Activated CD8-positive, alpha-beta memory T cell treated with anti-CD3 and anti-CD28 coated beads, Interleukin-2, amount 50 U/mL, for 24 hours (primary cell): ENCODE measurements around the gene PPY.
"Not testable (repeated sequence)": the region's sequence is repeated elsewhere in the genome, so short reads cannot be mapped to it uniquely, and the experiment has no call there.

Source experiments
- DNase-seq: peaks from one replicate; pipeline ENCODE4 v3.0.0-alpha.2; 2020; ENCODE audit errors: extremely low read depth

Gene PPY, protein sequence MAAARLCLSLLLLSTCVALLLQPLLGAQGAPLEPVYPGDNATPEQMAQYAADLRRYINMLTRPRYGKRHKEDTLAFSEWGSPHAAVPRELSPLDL

DNA sequence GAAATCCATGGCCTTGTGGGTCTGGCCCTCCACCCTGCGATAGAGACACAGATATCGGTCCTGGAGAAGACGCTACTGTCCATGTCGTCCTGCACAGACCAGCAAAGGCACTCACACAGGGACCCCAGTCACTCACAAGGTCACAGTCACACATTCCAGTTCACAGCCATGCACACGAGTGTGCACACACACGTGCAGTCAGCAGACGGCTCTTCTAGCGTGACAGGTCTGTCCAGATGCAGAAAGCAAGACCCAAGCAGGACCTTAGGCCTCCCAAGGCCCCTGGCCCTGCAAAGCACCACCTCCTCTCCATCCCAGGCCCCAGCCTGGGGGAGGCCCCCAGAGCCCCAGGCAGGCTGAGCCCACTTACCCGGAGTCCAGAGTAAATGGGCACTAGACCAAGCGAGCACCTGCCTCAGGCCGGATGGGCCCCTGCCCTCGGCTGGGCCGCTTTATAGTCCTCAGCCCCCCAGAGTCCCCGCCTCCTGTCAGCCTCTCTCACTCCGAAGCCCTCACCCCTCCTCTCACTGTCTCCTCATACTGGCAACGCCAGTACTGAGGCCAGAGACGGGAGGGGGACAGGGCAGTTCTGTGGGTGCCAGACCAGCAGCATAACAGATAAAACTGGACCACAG is at the start of gene PPY:
Gene PPY, minus strand, starts transcription at position 426 of the 635 bp plus-strand sequence. CDS start 822 bp downstream, outside the sequence.
- no peak for DNase-seq

GRCh38 chr17:43988301-43988700 is 46.0 kb upstream of the PPY start:
- DNase-seq, result no peak

GRCh38 chr17:43987131-43988021 is 45.1 kb upstream of the PPY start:
- DNase-seq, result no peak

- no peak for DNase-seq
Measured at GRCh38 chr17:43986225-43986981, 44.1 kb upstream of the PPY start.

GRCh38 chr17:43984521-43984920 is 42.2 kb upstream of the PPY start:
- no peak for DNase-seq

DNA sequence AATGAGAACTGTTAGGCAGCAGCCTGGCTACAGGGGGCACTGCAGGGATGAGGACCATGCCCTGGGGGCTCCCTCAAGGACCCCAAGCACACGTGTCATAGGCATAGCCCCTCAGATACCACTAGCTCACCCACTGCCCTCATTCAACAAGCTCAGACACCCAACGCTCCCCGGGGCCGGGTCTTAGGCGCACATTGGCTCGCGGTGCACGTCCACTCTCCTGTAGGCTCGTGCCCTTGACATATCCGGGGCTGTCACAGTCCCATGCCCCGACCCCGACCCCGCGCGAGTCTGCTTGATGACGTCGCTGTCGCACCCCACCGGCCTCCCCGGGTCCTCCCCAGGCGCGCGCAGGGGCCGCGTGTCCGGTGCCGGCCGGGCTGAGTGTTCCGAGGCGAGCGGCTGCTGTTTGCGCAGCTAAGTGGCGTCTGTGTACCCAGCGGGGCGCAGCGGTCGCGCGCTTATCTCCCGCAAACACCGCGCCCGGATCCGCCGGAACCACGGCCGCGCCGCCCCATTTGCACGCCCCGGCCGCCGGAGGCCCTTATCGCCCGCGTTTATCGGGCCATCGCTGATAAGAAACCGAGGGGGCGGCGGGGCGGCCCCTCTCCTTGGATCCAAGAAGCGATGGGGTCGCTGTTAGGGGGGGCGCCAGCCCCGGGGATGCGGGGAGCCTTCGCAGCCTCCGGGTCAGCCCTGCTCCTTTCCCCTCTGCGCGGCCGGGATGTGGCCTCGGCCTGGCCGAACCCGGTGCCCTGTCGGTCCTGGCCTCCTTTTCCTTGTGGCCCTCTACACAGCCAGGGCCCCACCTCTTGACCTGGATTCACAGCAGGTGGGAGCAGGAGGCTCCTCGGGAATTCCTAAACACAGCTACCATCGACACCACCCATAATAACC is 41.5 kb upstream of the PPY start:
- no peak for DNase-seq

- DNase-seq, result no peak
Measured at GRCh38 chr17:43983196-43983514, 40.9 kb upstream of the PPY start.

GRCh38 chr17:43982171-43982570 is 39.9 kb upstream of the PPY start:
- DNase-seq, result no peak

DNA sequence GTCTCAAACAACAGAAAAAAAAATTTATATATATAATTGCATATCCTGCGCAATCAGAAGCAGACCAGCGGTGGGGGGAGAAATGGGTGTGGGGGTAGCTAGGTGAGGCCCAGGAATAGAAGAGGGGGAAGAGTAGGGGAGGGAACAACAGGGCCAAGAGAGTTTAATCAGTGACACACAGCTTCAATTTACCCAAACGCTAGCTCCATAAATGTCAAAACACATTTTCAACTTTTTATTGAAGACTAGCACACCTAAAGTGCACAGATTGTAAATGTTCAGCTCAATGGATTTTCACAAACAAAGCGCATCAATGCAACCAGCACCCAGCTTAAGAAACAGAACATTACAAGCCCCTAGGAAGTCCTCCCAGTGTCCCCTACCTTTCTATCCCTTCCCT is 37.4 kb upstream of the PPY start:
- no peak for DNase-seq

- DNase-seq, result no peak
Measured at GRCh38 chr17:43979011-43979410, 36.7 kb upstream of the PPY start.

DNA sequence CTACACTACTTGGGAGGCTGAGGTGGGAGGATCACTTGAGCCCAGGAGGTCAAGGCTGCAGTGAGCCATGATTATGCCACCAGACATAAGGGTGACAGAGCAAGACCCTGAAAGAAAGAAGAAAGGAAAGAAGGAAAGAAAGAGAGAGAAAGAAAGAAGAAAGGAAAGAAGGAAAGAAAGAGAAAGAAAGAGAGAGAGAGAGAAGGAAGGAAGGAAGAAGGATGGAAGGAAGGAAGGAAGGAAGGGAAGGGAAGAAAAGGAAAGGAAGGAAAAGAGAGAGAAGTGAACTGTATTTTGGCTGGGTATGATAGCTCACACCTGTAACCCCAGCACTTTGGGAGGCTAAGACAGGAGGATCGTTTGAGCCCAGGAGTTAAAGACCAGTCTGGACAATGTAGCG is 35.8 kb upstream of the PPY start:
- no peak for DNase-seq

GRCh38 chr17:43976963-43977837 is 34.9 kb upstream of the PPY start:
- no peak for DNase-seq

GRCh38 chr17:43975898-43976297 is 33.6 kb upstream of the PPY start:
- DNase-seq, result no peak

- DNase-seq, result no peak
Measured at GRCh38 chr17:43974382-43975266, 32.3 kb upstream of the PPY start.

DNA sequence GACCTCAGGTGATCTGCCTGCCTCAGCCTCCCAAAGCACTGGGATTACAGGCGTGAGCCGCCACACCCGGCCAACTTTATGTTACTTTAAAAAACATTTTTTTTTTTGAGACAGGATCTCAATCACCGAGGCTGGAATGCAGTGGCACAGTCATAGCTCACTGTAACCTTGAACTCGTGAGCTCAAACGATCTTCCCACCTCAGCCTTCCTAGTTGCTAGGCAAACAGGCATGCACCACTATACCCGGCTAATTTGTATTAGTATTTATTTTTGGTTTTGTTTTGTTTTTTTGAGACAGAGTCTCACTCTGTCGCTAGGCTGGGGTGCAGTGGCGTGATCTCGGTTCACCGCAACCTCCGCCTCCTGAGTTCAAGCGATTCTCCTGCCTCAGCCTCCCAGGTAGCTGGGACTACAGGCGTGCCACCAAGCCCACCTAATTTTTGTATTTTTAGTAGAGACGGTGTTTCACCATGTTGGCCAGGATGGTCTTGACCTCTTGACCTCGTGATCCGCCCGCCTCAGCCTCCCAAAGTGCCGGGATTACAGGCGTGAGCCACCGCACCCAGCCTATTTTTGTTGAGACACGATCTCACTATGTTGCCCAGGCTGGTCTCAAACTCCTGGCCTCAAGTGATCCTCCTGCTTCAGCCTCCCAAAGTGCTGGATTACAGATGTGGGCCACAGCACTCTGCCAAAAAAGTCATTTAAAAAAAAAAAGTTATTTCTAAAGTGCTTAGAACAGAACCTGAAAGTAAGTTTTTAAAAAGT is 30.4 kb upstream of the PPY start:
- not testable (repeated sequence) for DNase-seq

GRCh38 chr17:43971436-43971835 is 29.2 kb upstream of the PPY start:
- not testable (repeated sequence) for DNase-seq

DNA sequence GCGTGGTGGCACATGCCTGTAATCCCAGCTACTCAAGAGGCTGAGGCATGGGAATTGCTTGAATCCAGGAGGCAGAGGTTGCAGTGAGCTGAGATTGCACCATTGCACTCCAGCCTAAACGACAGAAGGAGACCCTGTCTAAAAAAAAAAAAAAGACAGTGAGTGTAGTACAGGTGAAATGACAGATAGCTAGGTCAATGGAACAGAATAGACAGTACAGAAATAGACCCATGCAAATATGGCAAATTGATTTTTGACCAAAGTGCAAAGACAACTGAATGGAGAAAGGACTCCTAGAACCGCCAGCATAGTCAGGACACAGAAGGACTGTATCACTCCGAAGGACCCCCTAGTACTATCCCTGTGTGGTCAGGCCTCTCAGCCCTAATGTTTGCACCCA is 28.1 kb upstream of the PPY start:
- no peak for DNase-seq

DNA sequence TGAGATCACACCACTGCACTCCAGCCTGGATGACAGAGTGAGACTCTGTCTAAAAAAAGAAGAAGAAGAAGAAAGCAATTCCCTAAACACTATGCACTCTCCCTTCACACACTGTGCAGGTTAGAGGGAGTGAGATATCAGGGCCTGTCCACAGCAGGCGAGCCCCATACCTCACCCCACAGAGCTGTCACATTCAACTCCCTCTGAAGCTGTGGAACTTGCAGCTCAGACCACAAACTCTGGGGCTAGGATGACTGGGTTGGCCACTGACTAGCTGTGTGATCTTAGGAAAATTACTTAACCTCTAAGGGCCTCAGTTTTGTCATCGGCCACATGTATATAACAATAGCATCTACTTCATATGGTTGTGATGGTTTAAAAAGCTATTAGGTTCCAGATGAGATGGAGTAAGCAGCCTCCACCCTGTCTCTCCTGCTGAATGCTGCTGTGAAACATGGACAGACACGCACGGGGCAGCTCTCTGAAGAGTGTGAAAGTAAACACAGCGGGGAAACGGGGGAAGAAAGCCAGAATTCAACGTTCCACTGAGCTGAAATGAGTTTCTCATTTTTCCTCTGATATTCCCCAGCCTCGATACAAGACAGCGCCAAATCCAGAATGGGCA is 25.1 kb upstream of the PPY start:
- DNase-seq, result no peak
